ENCODE measurements around the gene PRX. TPM values are rescaled to one million over a fixed set of nuclear protein-coding genes. Genes with fewer than 3 reads are reported as not detected.

PRX gene
- total and polyA plus RNA-seq, 2 of the 4 experiments (the other 2 are of a cell fraction): 0.90 to 1.7 TPM

- TF ChIP-seq ELK1 (IDR thresholded peaks at IDR 0.05; ENCODE audit: borderline replicate concordance, low read depth, low read length): no peak
Observed at GRCh38 chr19:40348125-40348913, 64.9 kb downstream of the PRX start, which contains the start of the genes C19orf47 and PLD3 (continued).

DNA sequence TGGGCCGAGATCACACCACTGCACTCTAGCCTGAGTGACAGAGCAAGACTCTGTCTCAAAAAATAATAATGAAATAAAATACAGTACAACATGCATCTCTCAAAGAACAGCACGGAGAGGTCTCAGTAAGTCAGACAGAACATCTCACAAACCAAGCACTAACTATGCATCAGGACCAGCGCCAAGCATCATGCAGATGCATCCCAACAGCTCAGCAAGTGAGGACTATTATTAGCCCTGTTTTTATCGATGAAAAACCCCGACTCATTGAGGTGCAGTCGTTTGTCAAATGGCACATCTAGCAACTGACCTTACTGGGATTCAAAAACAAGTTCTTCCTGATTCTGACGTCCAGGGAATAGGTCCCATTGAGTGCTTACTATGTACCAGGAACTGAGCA is 68.8 kb downstream of the PRX start:
- Histone ChIP-seq H3K23ac (ENCODE audit: low read depth, low read length) (no peak overlapping the region), H3K56ac (ENCODE audit: extremely low read depth, insufficient read depth, low read length) (no peak overlapping the region), H2BK20ac (ENCODE audit: low read depth, low read length) (no peak overlapping the region), H3K4me1 (ENCODE audit: control insufficient read depth, insufficient read depth, low read length) (peaks cover 3% of the 10 kb centered on the region; the same call in 1 of the 2 replicates), H4K91ac (ENCODE audit: insufficient read depth, low read depth, low read length) (no peak overlapping the region), H3K14ac (replicated peaks; ENCODE audit: low read depth, low read length) (no peak overlapping the region), H2AK9ac (replicated peaks; ENCODE audit: low read depth, low read length, poor library complexity) (peak overlapping the region; percentile 37), H3K4me3 (ENCODE audit: insufficient read depth, low read depth, low read length) (no peak overlapping the region), H4K20me1 (ENCODE audit: insufficient read depth, low read length) (no peaks in the 10 kb centered on the region; the same call in 1 of the 2 replicates), H2BK15ac (ENCODE audit: low read depth, low read length) (no peak overlapping the region), H3K4ac (ENCODE audit: low read depth, low read length) (no peak overlapping the region), H3K27ac (ENCODE audit: insufficient read depth, low read length) (no peak overlapping the region), H2AFZ (replicated peaks; ENCODE audit: low read length, poor library complexity) (no peak overlapping the region), H3K9me1 (ENCODE audit: insufficient read depth, low read length) (peaks cover 16% of the 10 kb centered on the region), H2BK120ac (ENCODE audit: low read depth, low read length) (no peak overlapping the region), H2BK5ac (ENCODE audit: low read depth, low read length, poor library complexity, severe bottlenecking) (no peak overlapping the region), H3K79me1 (ENCODE audit: low read depth in 1 of 2, low read length in 2 of 2) (peaks cover 36 to 57% of the 10 kb centered on the region in 2 experiments), H2AK5ac (ENCODE audit: low read depth, low read length) (no peak overlapping the region), H3K36me3 (ENCODE audit: control insufficient read depth, insufficient read depth, low read length) (peaks cover 10% of the 10 kb centered on the region), H3K18ac (ENCODE audit: low read depth, low read length) (no peak overlapping the region), H4K5ac (ENCODE audit: low read depth, low read length) (no peak overlapping the region), H3K9ac (ENCODE audit: low read depth, low read length) (no peak overlapping the region), H3K9me3 (ENCODE audit: control insufficient read depth, insufficient read depth, low read length) (no peaks in the 10 kb centered on the region), H4K8ac (ENCODE audit: low read depth in 2 of 2, low read length in 2 of 2) (no peak overlapping the region), H3K4me2 (ENCODE audit: low read depth, low read length) (no peak overlapping the region), H3K27me3 (ENCODE audit: control insufficient read depth, insufficient read depth, low read length) (no peaks in the 10 kb centered on the region)
- ATAC-seq (ENCODE audit: low read depth): no peak
- POLR2A ChIA-PET (ENCODE audit: unreplicated experiment): no interaction called here
- in situ Hi-C loops (cut with MboI; ENCODE audit: low sequenced_read_pairs) (no loop called here), intact Hi-C loops (cut with micrococcal nuclease) (no loop called here), dilution Hi-C loops (cut with HindIII; ENCODE audit: low sequenced_read_pairs, unreplicated experiment) (no loop called here)
- CTCF ChIA-PET: no interaction called here
- no TSS peak for BruUV-seq (replicated peaks)
- no peak for DNase-seq
- 100% methylated on average over 3 of the region's 7 CpGs; no CpG with 5 or more reads in 1 of the 2 experiments for WGBS, 2 experiments (ENCODE audit: extremely low coverage in 2 of 2, insufficient read length in 1 of 2)
- TF ChIP-seq MAFK (IDR thresholded peaks at IDR 0.05; ENCODE audit: low read depth, low read length): no peak
- no peak for TF ChIP-seq MXI1 (IDR thresholded peaks at IDR 0.05; ENCODE audit: borderline replicate concordance, low read depth, low read length)
- TF ChIP-seq NFE2L2 (IDR thresholded peaks at IDR 0.05; ENCODE audit: low read depth, low read length): no peak
- no peak for TF ChIP-seq CEBPB (IDR thresholded peaks at IDR 0.05; ENCODE audit: low read depth, low read length)
- TF ChIP-seq SMC3 (IDR thresholded peaks at IDR 0.05; ENCODE audit: low read depth, low read length): no peak
- no peak for TF ChIP-seq MAZ (IDR thresholded peaks at IDR 0.05; ENCODE audit: borderline replicate concordance, low read depth, low read length)
- TF ChIP-seq, protein P1, sequence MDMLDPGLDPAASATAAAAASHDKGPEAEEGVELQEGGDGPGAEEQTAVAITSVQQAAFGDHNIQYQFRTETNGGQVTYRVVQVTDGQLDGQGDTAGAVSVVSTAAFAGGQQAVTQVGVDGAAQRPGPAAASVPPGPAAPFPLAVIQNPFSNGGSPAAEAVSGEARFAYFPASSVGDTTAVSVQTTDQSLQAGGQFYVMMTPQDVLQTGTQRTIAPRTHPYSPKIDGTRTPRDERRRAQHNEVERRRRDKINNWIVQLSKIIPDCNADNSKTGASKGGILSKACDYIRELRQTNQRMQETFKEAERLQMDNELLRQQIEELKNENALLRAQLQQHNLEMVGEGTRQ (IDR thresholded peaks at IDR 0.05; ENCODE audit: low read depth, low read length): no peak
- no peak for TF ChIP-seq RFX5 (IDR thresholded peaks at IDR 0.05; ENCODE audit: low read depth, low read length)
- TF ChIP-seq, protein P2, sequence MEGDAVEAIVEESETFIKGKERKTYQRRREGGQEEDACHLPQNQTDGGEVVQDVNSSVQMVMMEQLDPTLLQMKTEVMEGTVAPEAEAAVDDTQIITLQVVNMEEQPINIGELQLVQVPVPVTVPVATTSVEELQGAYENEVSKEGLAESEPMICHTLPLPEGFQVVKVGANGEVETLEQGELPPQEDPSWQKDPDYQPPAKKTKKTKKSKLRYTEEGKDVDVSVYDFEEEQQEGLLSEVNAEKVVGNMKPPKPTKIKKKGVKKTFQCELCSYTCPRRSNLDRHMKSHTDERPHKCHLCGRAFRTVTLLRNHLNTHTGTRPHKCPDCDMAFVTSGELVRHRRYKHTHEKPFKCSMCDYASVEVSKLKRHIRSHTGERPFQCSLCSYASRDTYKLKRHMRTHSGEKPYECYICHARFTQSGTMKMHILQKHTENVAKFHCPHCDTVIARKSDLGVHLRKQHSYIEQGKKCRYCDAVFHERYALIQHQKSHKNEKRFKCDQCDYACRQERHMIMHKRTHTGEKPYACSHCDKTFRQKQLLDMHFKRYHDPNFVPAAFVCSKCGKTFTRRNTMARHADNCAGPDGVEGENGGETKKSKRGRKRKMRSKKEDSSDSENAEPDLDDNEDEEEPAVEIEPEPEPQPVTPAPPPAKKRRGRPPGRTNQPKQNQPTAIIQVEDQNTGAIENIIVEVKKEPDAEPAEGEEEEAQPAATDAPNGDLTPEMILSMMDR (conservative IDR thresholded peaks at IDR 0.05; ENCODE audit: low read depth, low read length): no peak
- TF ChIP-seq FOS (IDR thresholded peaks at IDR 0.05; ENCODE audit: low read depth, low read length): no peak
- no peak for TF ChIP-seq BHLHE40 (IDR thresholded peaks at IDR 0.05; ENCODE audit: low read depth, low read length)
- TF ChIP-seq POLR2A (IDR thresholded peaks at IDR 0.05; ENCODE audit: low read depth, low read length): no peak
